Measurements from ENCODE around the gene BDH1. TPM values are rescaled to one million over a fixed set of nuclear protein-coding genes. Genes with fewer than 3 reads are reported as not detected.
"Not testable (repeated sequence)": the region's sequence is repeated elsewhere in the genome, so short reads cannot be mapped to it uniquely, and the experiment has no call there.

The BDH1 gene
- total RNA-seq, 2 donors from 2014 or later = 4.0 to 48.3 TPM

GRCh38 chr3:197583371-197583770 is 27.6 kb upstream of the BDH1 start:
- no peaks in the 10 kb centered on the region for H3K27me3 ChIP-seq
- H3K9me3 ChIP-seq = no peaks in the 10 kb centered on the region
- H3K4me3 ChIP-seq = no peak overlapping the region
- no peaks in the 10 kb centered on the region for H3K36me3 ChIP-seq
- no peak overlapping the region for H3K27ac ChIP-seq
- no peak for DNase-seq (ENCODE audit: low spot score)
- no peaks in the 10 kb centered on the region for H3K4me1 ChIP-seq
- TF ChIP-seq, protein P1, sequence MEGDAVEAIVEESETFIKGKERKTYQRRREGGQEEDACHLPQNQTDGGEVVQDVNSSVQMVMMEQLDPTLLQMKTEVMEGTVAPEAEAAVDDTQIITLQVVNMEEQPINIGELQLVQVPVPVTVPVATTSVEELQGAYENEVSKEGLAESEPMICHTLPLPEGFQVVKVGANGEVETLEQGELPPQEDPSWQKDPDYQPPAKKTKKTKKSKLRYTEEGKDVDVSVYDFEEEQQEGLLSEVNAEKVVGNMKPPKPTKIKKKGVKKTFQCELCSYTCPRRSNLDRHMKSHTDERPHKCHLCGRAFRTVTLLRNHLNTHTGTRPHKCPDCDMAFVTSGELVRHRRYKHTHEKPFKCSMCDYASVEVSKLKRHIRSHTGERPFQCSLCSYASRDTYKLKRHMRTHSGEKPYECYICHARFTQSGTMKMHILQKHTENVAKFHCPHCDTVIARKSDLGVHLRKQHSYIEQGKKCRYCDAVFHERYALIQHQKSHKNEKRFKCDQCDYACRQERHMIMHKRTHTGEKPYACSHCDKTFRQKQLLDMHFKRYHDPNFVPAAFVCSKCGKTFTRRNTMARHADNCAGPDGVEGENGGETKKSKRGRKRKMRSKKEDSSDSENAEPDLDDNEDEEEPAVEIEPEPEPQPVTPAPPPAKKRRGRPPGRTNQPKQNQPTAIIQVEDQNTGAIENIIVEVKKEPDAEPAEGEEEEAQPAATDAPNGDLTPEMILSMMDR (IDR thresholded peaks at IDR 0.05) = no peak

DNA sequence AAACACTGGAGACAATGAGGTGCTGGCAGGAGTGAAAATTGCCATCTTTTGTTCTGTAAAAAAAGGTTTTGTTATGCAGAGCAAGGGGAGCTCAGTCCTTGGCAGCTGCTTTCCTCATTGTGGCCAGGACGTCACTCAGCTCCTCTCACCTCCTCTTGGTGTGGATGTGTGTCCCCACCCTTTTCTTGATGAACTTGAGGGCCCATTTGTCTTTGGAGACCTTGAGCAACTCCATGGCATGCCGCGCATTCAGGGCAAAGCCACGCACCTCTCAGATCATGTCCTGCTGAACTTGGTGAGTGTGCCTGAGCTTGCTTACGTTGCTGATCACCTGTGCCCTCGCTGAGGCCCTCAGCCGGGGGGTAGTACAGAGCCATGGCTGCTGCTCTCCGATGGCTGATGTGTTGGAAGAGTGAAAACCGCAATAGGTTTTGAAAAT is 24.5 kb upstream of the BDH1 start:
- Histone ChIP-seq H3K4me1 (no peaks in the 10 kb centered on the region), H3K27me3 (no peaks in the 10 kb centered on the region), H3K36me3 (no peaks in the 10 kb centered on the region), H3K9me3 (no peaks in the 10 kb centered on the region), H3K27ac (no peak overlapping the region), H3K4me3 (no peak overlapping the region)
- no peak for DNase-seq (ENCODE audit: low spot score)
- TF ChIP-seq, protein P1 (IDR thresholded peaks at IDR 0.05) = no peak

DNA sequence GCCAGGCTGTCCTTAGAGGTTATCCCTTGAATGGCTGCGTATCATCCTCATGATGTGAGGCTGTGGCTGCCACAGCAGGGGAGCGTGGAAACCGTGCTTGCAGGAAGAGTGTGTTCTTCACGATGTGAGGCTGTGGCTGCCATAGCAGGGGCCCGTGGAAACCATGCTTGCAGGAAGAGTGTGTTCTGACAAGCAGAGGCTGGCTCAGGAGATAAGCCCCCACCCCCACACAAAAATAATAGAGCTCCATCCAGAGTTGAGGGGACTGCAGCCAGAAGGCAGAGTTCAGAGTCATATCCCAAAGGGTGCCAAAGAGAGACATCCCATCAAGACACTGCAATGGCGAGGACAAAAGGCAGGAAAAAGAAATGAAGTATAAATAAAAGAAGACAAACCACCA is 22.6 kb upstream of the BDH1 start:
- peak; percentile 13 for DNase-seq (ENCODE audit: low spot score)
- no peaks in the 10 kb centered on the region for H3K36me3 ChIP-seq
- TF ChIP-seq, protein P1 (IDR thresholded peaks at IDR 0.05) = no peak
- H3K9me3 ChIP-seq = no peaks in the 10 kb centered on the region
- H3K4me1 ChIP-seq = no peaks in the 10 kb centered on the region
- H3K4me3 ChIP-seq = no peak overlapping the region
- H3K27me3 ChIP-seq = no peaks in the 10 kb centered on the region
- no peak overlapping the region for H3K27ac ChIP-seq

DNA sequence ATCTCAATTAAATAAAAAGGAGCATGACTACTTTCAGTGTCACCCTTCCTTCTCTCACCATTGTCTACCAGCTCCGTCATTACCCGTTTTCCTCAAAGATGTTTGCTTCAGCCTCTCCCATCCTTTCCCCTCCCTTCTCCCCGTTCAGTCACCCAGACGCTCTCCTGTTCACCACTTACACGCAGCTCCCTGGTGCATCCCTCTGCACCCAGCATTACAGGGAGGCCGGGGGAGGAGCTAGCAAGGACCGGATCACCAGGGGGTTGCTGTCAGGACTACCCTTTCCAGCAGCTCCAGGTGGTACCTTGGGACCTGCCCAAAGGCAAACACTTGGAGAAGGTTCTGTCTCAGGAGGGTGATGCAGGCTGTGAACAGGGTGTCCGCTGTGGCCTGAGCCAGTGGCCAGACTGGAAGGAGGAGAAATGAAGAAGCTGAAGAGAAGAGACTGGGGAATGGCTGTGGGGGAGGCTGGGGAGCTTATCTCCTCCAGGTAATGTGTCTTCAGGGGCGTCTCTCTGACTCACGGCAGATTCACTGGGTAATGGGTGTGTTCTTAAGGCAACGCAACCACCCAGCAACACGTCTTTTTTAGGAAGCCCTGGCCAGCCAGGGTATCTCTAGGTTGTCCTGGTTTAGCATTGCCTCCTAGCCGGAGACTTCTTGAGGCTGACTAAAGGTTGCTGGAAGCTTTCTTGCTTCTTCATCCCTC is 21.8 kb upstream of the BDH1 start:
- TF ChIP-seq, protein P1 (IDR thresholded peaks at IDR 0.05) = no peak
- Histone ChIP-seq H3K4me1 (no peaks in the 10 kb centered on the region), H3K27ac (no peak overlapping the region), H3K9me3 (no peaks in the 10 kb centered on the region), H3K4me3 (no peak overlapping the region), H3K27me3 (no peaks in the 10 kb centered on the region), H3K36me3 (no peaks in the 10 kb centered on the region)
- DNase-seq (ENCODE audit: low spot score) = peak; percentile 26

GRCh38 chr3:197576838-197577237 is 21.1 kb upstream of the BDH1 start:
- H3K9me3 ChIP-seq = no peaks in the 10 kb centered on the region
- no peaks in the 10 kb centered on the region for H3K27me3 ChIP-seq
- no peak for DNase-seq (ENCODE audit: low spot score)
- H3K27ac ChIP-seq = no peak overlapping the region
- H3K4me1 ChIP-seq = no peaks in the 10 kb centered on the region
- no peaks in the 10 kb centered on the region for H3K36me3 ChIP-seq
- TF ChIP-seq, protein P1 (IDR thresholded peaks at IDR 0.05) = no peak
- no peak overlapping the region for H3K4me3 ChIP-seq

DNA sequence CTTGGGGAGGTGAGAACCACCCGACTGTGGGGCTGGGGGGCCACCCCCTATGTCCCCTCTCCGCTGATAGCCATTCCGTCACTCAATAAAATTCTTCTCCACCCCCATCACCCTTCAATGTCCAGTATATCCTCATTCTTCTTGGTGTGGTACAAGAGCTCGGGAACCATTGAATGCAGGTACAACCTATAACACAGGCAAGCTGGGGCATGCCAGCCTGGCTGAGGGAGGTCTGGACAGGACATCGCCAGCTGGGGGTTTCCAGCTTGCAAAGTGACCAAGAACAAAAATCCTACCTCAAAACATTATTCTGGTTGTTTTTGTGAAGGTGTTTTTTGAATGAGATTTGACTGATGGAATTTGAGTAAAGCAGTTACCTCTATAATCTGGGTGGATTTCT is 19.6 kb upstream of the BDH1 start:
- no peaks in the 10 kb centered on the region for H3K27me3 ChIP-seq
- H3K27ac ChIP-seq = no peak overlapping the region
- H3K36me3 ChIP-seq = no peaks in the 10 kb centered on the region
- TF ChIP-seq, protein P1 (IDR thresholded peaks at IDR 0.05) = no peak
- H3K9me3 ChIP-seq = no peaks in the 10 kb centered on the region
- no peak overlapping the region for H3K4me3 ChIP-seq
- no peaks in the 10 kb centered on the region for H3K4me1 ChIP-seq
- no peak for DNase-seq (ENCODE audit: low spot score)

DNA sequence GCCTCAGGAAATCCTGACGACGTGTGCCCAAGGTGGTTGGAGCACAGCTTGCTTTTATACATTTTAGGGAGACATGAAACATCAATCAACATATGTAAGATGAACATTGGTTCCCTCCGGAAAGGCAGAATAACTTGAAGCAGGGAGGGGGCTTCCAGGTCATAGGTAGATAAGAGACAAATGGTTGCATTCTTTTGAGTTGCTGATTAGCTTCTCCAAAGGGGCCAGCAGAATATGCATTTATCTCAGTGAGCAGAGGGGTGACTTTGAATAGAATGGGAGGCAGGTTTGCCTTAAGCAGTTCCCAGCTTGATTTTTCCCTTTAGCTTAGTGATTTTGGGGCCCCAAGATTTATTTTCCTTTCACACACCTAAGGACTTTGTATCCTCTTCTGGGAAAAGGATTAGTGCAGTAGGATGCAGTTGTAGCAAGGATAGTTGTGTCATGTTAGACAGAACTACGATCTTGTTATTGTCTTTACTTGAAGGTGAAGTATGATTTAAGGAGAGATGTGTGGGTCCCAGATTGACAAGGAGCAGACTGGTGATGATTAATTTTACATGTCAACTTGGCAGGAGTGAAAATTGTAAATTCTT is 18.7 kb upstream of the BDH1 start:
- H3K9me3 ChIP-seq; H3K4me1 ChIP-seq; H3K4me3 ChIP-seq; H3K27ac ChIP-seq; DNase-seq (ENCODE audit: low spot score); H3K27me3 ChIP-seq; H3K36me3 ChIP-seq: not testable (repeated sequence)

Data from right atrium auricular region (tissue), 2 donors.